HCT116 (cell line): ENCODE measurements around the gene PLEKHO2.

Experiments
- CEBPB ChIP-seq: IDR thresholded peaks from 2 replicates; pipeline ENCODE4 v1.6.1; 2012; ENCODE audit warnings: low read depth
- EGR1 ChIP-seq: IDR thresholded peaks from 2 replicates; pipeline ENCODE4 v1.6.1; 2012; ENCODE audit warnings: low read depth
- EZH2 ChIP-seq: fragments of 200-600 bp; sonication (generic); IDR thresholded peaks from 2 replicates; pipeline ENCODE4 v1.6.1; 2017; ENCODE audit warnings: antibody characterized with exemption, mixed run types
- POLR2A ChIP-seq: IDR thresholded peaks from 2 replicates; pipeline ENCODE4 v1.7.0; 2011; ENCODE audit warnings: borderline replicate concordance; ENCODE audit not compliant: insufficient read depth, insufficient read length; ENCODE audit errors: extremely low read depth
- POLR2AphosphoS5 ChIP-seq: IDR thresholded peaks from 2 replicates; pipeline ENCODE4 v1.6.1; 2011; ENCODE audit warnings: mild to moderate bottlenecking, low read depth, low read length, moderate library complexity
- RAD21 ChIP-seq: IDR thresholded peaks from 2 replicates; pipeline ENCODE4 v1.6.1; 2012; ENCODE audit warnings: low read depth, mild to moderate bottlenecking
- TF ChIP-seq, protein P1 (sequence below), 3 experiments: fragments of 200-600 bp in 1 of 3; sonication (generic) in 1 of 3; IDR thresholded peaks in 2 of 3; conservative IDR thresholded peaks in 1 of 3; 2 replicates each; pipeline ENCODE4 v1.5.1; 2012 to 2017; ENCODE audit warnings: low read depth in 2 of 3, low read length in 2 of 3, antibody characterized with exemption in 1 of 3, borderline replicate concordance in 1 of 3, control low read depth in 1 of 3, mild to moderate bottlenecking in 1 of 3, mixed read lengths in 1 of 3, mixed run types in 1 of 3, moderate library complexity in 1 of 3; ENCODE audit not compliant: insufficient read depth in 1 of 3

DNA sequence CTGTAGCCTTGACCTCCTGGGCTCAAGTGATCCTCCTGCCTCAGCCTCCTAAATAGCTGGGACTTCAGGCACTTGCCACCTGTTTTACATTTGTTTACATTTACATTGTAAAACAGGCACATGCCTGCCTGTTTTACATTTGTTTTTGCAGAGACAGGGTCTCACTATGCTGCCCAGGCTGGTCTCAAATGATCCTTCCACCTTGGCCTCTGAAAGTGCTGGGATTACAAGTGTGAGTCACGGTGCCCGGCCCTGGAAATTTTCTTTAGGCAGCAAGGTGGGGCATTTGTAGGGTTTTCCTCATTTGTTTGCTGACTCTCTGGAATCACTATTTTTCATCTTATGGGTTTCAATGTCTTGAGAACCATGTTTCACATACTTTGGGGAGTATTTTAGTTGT, 41.2 kb upstream of the PLEKHO2 start:
- TF ChIP-seq EZH2 (no peak), POLR2A (no peak), RAD21 (no peak), EGR1 (no peak), CEBPB (no peak), POLR2AphosphoS5 (no peak)
- TF ChIP-seq, protein P1, sequence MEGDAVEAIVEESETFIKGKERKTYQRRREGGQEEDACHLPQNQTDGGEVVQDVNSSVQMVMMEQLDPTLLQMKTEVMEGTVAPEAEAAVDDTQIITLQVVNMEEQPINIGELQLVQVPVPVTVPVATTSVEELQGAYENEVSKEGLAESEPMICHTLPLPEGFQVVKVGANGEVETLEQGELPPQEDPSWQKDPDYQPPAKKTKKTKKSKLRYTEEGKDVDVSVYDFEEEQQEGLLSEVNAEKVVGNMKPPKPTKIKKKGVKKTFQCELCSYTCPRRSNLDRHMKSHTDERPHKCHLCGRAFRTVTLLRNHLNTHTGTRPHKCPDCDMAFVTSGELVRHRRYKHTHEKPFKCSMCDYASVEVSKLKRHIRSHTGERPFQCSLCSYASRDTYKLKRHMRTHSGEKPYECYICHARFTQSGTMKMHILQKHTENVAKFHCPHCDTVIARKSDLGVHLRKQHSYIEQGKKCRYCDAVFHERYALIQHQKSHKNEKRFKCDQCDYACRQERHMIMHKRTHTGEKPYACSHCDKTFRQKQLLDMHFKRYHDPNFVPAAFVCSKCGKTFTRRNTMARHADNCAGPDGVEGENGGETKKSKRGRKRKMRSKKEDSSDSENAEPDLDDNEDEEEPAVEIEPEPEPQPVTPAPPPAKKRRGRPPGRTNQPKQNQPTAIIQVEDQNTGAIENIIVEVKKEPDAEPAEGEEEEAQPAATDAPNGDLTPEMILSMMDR (IDR thresholded peaks at IDR 0.05 in 2 of 3, conservative IDR thresholded peaks at IDR 0.05 in 1 of 3; ENCODE audit: borderline replicate concordance in 1 of 3, insufficient read depth in 1 of 3, low read depth in 2 of 3, low read length in 2 of 3), result no peak
